Stomach (tissue), 4 donors: ENCODE data around the gene ABHD12B.

Experiments
- CTCF ChIP-seq, 7 experiments: fragments of 450-650 bp in 4 of 7; fragments of 200-600 bp in 3 of 7; sonication (generic) in 3 of 7; IDR thresholded peaks; one replicate each; pipeline ENCODE4 v1.5.1; 2016 to 2019; ENCODE audit warnings: antibody characterized with exemption in 7 of 7, control low read depth in 2 of 7, mild to moderate bottlenecking in 1 of 7
- POLR2A ChIP-seq, 4 donors: fragments of 450-650 bp; IDR thresholded peaks; one replicate each; pipeline ENCODE4 v1.6.1; 2016; ENCODE audit warnings: antibody characterized with exemption in 4 of 4, control low read depth in 2 of 4, mild to moderate bottlenecking in 1 of 4, moderate library complexity in 1 of 4

GRCh38 chr14:50859296-50859624 is 12.6 kb upstream of the ABHD12B start:
- TF ChIP-seq POLR2A (IDR thresholded peaks at IDR 0.05) (no peak), CTCF (IDR thresholded peaks at IDR 0.05) (no peak)
